Measurements from ENCODE around the gene PALLD.

GRCh38 chr4:168800926-168801325, 304.1 kb downstream of the PALLD start:
- no peak for TF ChIP-seq CTCF (IDR thresholded peaks at IDR 0.05)
- TF ChIP-seq POLR2A (IDR thresholded peaks at IDR 0.05) = no peak
- no peak for TF ChIP-seq POLR2AphosphoS5 (IDR thresholded peaks at IDR 0.05)

Data from gastroesophageal sphincter (tissue), 3 donors.